ENCODE results near the gene ZNF727. TPM values are rescaled to one million over a fixed set of nuclear protein-coding genes. Genes with fewer than 3 reads are reported as not detected.
"Not testable (repeated sequence)": the region's sequence is repeated elsewhere in the genome, so short reads cannot be mapped to it uniquely, and the experiment has no call there.

ZNF727 gene
- 10 to 100 TPM in 1 of 4 donors, 1 to 10 TPM in 3; 3.9 to 14.9 (median 5.3) TPM for total RNA-seq

DNA sequence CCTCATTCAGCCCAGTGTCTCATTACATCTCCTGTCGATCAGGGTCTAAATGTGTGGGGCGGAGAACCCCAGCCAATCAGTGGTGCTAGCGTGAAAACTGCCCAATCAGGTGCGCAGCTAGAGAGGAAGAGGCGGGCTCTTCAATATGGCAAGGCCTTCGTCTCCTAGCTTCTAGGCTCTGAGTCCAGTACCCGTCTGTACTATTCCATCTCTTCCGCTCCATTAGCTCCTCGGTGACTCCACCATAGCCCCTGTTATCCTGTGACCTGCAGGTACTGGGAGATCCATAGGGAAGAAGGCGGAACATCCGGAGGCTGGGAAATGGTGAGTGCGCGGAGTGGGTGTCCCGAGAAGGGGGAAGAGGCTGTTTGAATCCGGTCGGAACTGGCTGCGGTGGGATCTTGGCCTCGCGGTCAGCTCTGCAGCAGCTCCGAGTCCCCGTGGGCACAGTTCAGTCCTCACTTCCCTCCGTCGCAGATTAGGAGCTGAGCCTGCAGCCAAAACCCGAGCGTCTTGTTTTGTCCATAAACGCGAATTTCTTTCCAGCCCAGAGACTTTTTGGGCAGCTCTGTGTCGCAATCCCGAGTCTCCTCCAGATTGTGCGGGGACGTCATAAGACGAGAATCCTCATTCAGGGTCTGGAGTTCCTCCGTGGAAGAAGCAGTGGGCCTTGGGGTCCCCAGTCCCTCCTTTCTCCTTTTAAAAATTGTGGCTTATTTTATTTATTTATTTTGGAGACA, at the start of gene ZNF727:
Gene ZNF727 (plus strand): TSS at position 134 of the 740 bp plus-strand sequence. CDS start 188 bp downstream, at position 322.
- 20 to 34% methylated on average over 28 to 33 of the region's 33 CpGs for WGBS, 2 donors
- no peaks in the 10 kb centered on the region for H3K27me3 ChIP-seq
- H3K9me3 ChIP-seq: peaks cover 0 to 22% (median 0%) of the 10 kb centered on the region in 4 donors
- DNase-seq (ENCODE audit: low spot score in 2 of 2): peak; percentile 54 to 76
- peak within 1 kb of the TSS in 3 of 4 donors; percentile 44 to 82 (median 58) for H3K27ac ChIP-seq
- peak within 1 kb of the TSS; percentile 15 to 54 (median 40) for H3K4me3 ChIP-seq
- H3K4me1 ChIP-seq: peaks cover 0 to 7% (median 0%) of the 10 kb centered on the region in 4 donors
- TF ChIP-seq POLR2A (IDR thresholded peaks at IDR 0.05): peak in 1 of 2 donors; percentile 58
- TF ChIP-seq EP300 (IDR thresholded peaks at IDR 0.05): peak in 1 of 2 donors; percentile 71
- no peak for TF ChIP-seq CTCF (IDR thresholded peaks at IDR 0.05)
- no peaks in the 10 kb centered on the region for H3K36me3 ChIP-seq

- DNase-seq (ENCODE audit: low spot score in 2 of 2): no peak
- Histone ChIP-seq H3K4me3 (no peak within 1 kb of the TSS), H3K27me3 (no peaks in the 10 kb centered on the region), H3K4me1 (no peaks in the 10 kb centered on the region), H3K9me3 (peaks cover 0 to 54% (median 2%) of the 10 kb centered on the region in 4 donors), H3K27ac (no peak within 1 kb of the TSS), H3K36me3 (no peaks in the 10 kb centered on the region)
- WGBS, 2 donors: 89 to 93% methylated on average over 10 of the region's 10 CpGs
- TF ChIP-seq EP300 (IDR thresholded peaks at IDR 0.05): no peak
- TF ChIP-seq POLR2A (IDR thresholded peaks at IDR 0.05): no peak
- TF ChIP-seq CTCF (IDR thresholded peaks at IDR 0.05): no peak
Measured at GRCh38 chr7:63998549-63998948, 46.7 kb upstream of the ZNF727 start, which contains the start of gene ZNF722. Gene ZNF722 (plus strand): TSS chr7:63998849. CDS start chr7:63998962, 113 bp downstream.

GRCh38 chr7:64015496-64015895, 29.7 kb upstream of the ZNF727 start:
- not testable (repeated sequence) for H3K27me3 ChIP-seq; H3K27ac ChIP-seq; H3K36me3 ChIP-seq; H3K4me3 ChIP-seq; DNase-seq (ENCODE audit: low spot score in 2 of 2); H3K4me1 ChIP-seq
- WGBS, 2 donors: 64 to 78% methylated on average over 2 of the region's 2 CpGs
- peaks cover 0 to 59% (median 10%) of the 10 kb centered on the region in 4 donors for H3K9me3 ChIP-seq

DNA sequence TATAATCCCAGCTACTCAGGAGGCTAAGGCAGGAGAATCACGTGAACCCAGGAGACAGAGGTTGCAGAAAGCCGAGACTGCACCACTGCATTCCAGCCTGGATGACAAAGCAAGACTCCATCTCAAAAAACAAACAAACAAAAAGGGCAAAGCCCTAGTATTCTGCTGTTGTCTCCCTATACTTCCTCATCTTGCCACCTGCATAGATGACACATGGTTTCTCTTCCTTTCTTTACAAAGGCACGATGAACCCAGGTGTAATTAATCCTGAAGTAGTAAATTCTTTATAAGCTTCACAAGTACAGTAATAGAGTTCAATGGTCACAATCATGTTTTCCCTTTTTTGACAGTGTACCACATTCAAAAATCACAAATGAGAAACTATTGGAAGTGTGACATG, 9.8 kb upstream of the ZNF727 start:
- Histone ChIP-seq H3K4me1 (no peaks in the 10 kb centered on the region), H3K27ac (no peak overlapping the region), H3K27me3 (no peaks in the 10 kb centered on the region), H3K4me3 (no peak overlapping the region), H3K9me3 (peaks cover 0 to 80% (median 6%) of the 10 kb centered on the region in 4 donors), H3K36me3 (no peaks in the 10 kb centered on the region)
- DNase-seq (ENCODE audit: low spot score in 2 of 2): no peak
- 78 to 79% methylated on average over 3 of the region's 3 CpGs for WGBS, 2 donors
- no peak for TF ChIP-seq CTCF (IDR thresholded peaks at IDR 0.05)
- no peak for TF ChIP-seq POLR2A (IDR thresholded peaks at IDR 0.05)
- TF ChIP-seq EP300 (IDR thresholded peaks at IDR 0.05): no peak

DNA sequence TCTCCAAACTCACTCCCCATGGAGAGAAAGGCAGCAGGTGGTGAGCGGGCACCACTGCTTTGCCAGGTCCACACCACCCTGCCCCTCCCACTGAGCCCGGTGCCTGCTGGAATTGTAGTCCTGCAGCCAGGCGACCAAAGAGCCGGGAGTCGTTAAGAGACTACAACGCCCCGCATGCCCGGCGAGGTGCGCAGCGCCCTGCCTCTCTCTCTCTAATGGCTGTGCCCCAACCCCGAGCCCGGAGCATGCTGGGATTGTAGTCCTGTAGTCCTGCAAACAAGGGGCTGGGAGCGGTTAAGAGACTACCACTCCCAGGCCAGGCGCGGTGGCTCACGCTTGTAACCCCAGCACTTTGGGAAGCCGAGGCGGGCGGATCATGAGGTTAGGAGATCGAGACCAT, 8.1 kb upstream of the ZNF727 start:
- WGBS, 2 donors: 39 to 54% methylated on average over 13 to 21 of the region's 21 CpGs
- no peak for TF ChIP-seq CTCF (IDR thresholded peaks at IDR 0.05)
- TF ChIP-seq EP300 (IDR thresholded peaks at IDR 0.05): no peak
- no peak for TF ChIP-seq POLR2A (IDR thresholded peaks at IDR 0.05)
- peaks cover 0 to 75% (median 6%) of the 10 kb centered on the region in 4 donors for H3K9me3 ChIP-seq
- no peak overlapping the region for H3K27ac ChIP-seq
- no peaks in the 10 kb centered on the region for H3K4me1 ChIP-seq
- no peak overlapping the region for H3K4me3 ChIP-seq
- no peaks in the 10 kb centered on the region for H3K27me3 ChIP-seq
- DNase-seq (ENCODE audit: low spot score in 2 of 2): no peak
- no peaks in the 10 kb centered on the region for H3K36me3 ChIP-seq
